Ramos (cell line): Measurements from ENCODE around the gene DUSP16.
"Not testable (repeated sequence)": the region's sequence is repeated elsewhere in the genome, so short reads cannot be mapped to it uniquely, and the experiment has no call there.

Experiments
- in situ Hi-C: fragments of 300-500 bp; cut with MboI; formaldehyde crosslinking; loops from one replicate; pipeline ENCODE4 v1.14.3; 2022; ENCODE audit warnings: low sequenced_read_pairs; ENCODE audit not compliant: unreplicated experiment

DUSP16 gene

GRCh38 chr12:12524128-12524527 lies 38.5 kb downstream of the DUSP16 start:
- in situ Hi-C loops, result no loop called here

- in situ Hi-C loops, result no loop called here
Observed at GRCh38 chr12:12523229-12523628, 39.4 kb downstream of the DUSP16 start.

- in situ Hi-C loops, result not testable (repeated sequence)
Observed at GRCh38 chr12:12522657-12523056, 40.0 kb downstream of the DUSP16 start.

DNA sequence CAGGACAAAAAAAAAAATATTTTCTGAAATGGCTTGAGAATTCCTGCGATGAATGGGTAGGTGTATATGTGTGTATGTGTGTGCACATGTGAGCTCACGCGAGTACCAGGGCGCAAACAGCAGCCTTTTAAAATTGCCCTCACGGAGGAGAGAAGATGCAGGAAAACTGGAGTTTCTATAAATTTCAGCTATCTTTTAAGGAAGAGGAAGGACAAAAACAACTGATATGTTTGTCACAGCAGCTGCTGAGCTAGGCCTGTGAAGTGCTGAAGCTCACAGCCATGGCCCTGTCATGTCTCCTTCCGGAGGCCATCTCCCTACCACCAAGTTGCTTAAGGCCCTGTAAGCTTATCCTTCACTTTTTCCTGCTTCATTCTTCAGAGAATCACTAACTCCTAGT lies 40.8 kb downstream of the DUSP16 start:
- in situ Hi-C loops, result no loop called here

DNA sequence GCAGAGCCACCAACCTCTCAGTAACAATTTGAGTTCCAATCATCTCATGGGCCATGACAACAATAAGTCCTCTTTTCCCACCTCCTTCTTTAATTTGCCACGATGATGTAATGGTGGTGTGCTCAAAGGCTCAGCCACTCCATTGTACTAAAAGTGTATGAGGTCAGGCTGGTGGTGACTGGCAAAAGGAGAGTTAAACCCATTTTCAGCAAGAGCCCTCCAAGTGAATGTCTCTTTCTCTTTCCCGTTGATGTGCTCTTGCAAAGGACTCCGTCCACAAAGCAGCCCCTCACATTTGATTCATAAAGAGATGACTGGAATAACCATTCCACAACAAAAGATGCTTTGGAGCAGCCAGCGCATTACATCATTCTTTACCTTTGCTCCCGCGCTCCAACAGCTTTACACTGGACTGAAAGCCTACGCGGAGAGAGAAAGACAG lies 41.6 kb downstream of the DUSP16 start:
- in situ Hi-C loops, result no loop called here

DNA sequence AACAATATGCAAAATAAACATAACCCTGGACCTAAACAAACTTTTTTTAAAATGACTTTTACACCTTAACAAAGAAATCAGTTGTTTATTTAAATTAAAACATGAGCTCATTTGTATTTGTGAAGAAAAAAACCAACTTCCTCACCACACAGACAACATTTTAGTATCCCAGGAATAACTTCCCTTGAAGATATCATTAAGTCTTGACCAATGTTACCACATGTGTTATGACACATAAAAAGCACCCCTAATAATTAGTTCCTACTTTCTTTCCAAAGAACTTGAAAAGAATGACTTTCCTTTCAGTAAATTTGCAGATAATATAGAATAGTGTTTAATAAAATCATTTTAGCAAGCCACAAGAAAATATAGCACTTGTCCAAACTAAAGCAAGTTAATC lies 42.4 kb downstream of the DUSP16 start:
- in situ Hi-C loops, result no loop called here

DNA sequence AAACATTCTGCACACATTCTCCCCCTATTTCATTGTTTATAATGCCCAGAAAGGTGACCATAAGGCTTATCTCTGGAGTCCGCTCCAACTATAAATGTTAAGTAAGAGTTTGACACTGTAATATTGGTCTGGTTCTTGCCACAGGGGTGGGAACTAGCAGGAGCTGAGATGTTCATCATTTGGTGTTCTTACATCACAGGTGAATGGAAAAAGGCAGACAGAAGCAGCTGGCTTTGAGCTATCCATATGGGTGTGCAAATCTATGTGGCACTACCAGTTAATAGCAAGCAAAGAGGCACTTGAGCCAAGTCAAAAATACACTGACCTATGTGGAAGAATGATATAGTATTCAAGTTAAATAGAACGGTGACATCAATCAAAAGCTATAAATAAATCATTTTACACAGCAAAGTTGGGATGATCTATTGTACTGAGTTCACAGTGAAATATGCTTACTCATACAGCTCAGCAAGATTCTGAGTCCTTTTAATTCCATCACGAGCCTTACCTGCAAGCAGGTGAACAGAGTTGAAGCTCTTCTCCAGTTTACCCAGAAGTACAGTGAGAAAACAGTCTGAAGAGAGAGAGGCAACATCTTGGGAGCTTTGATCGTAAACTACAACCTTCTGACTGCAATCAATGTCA lies 43.2 kb downstream of the DUSP16 start:
- in situ Hi-C loops, result no loop called here

DNA sequence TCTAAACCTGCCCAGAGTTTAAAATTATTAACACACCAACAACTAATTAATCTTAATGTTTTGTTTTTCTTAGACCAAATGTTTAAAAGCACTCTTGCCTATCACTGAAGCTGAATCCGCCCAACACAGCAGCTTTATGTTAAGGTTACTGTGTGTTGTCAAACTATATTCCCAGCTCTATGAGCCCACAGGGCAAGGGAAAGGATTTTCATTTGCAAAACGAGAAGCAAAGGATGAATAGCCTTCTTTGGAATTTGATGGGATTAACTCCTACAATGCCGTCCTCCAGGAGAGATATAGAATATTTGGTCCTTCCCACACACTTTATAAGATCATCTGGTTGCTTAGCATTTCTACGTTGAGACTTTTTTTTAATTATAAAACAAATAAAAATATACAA lies 43.7 kb downstream of the DUSP16 start:
- in situ Hi-C loops, result no loop called here

DNA sequence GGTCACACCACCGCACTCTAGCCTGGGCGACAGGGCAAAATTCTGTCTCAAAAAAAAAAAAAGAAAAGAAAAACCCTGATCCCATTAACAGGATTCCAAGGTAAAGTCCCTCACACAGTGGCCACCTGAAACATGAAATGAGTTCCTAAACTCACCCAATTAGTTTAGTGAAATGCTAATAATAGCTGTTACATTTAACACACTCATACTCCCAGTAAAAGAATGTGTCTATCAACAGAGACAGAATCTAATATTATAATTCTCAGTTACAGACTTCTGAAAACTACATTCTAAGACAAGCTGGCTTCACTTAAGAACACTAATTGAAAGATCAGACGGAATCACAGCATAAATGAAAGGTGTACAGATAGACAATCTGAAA lies 44.2 kb downstream of the DUSP16 start:
- in situ Hi-C loops, result no loop called here

DNA sequence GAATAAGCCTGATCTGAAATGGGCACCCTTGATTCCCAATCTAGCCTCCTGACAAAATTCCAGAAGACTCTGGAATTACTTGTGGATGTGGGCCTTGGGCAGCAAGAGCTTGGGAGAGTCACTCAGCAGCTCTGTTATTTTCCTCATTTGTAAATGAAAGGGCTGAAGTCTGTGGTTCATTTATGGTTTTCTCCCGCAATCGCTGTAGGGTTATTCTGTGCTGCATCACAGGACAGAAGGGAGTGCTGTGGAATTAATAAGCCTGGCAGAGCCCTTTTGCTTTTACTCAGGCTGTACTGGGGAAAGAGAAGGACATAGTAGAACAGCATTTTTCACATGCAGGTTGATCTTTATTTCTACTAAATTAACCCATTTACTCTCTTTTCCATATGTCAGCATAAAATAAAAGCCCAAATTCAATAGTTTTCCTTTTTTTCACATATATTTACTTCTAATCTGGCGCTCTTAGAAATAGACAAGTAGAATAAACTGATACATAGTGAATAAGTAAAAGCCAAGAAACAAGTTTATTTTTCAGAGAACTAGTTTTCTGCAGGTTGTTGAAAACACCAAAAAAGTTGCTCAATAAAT lies 49.2 kb downstream of the DUSP16 start:
- in situ Hi-C loops, result no loop called here

GRCh38 chr12:12511895-12512711 lies 50.6 kb downstream of the DUSP16 start:
- in situ Hi-C loops, result no loop called here

- in situ Hi-C loops, result no loop called here
Observed at GRCh38 chr12:12511021-12511783, 51.5 kb downstream of the DUSP16 start.

DNA sequence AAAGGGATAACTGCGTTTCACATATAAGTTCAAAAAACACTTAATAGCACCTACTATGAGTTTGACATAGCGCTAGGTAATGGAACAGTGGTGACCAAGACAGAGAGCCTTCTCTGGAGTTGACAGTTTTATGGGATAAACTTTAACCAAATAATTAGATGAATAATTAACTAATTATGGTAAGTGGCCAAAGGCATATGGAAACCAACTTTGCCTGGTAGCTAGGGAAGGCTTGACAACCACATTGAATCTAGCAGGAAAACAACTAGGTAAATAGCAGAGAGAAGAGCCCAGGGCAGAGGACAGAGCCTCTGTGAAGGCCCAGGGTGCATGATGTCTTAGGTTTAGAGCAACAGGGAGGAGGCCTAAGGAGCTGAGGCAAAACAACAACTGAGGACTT lies 52.1 kb downstream of the DUSP16 start:
- in situ Hi-C loops, result no loop called here

DNA sequence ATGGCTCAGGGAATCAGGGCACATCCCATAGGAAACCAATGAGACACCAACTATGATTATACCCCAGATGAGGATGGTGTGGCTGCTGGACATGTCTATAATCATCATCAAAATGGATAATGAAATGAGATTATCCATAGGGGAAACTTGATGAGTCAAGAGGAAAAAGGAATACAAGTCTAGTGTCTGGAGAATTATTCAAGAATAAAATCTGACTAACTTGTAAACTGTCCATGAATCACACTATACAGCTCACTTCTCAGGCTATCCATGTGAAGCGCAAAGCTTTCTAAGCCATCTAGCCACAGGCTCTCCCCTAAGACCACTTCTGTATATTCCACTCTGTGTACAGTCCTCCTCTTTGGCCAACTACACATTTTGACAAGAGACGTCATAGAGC lies 52.5 kb downstream of the DUSP16 start:
- in situ Hi-C loops, result no loop called here

- in situ Hi-C loops, result no loop called here
Observed at GRCh38 chr12:12508612-12509011, 54.1 kb downstream of the DUSP16 start.

DNA sequence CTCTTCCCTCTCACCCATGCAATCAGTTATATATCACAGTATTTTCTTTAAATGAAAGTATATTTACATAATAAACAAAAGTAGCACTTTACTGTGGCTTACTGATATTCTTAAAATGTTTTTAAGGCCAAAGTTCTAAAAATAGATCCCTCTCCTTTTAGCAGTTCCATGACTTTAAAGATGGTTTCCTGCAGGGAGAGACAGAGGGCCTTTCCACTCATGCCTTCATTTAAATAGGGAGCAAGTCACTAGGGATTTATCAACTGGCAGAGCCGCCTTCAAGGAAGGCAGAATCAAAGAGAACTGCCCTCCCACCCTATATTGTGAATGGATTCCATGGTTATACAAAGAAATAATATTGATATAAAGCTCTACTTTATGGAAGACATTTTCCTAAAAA lies 55.5 kb downstream of the DUSP16 start:
- in situ Hi-C loops, result no loop called here

- in situ Hi-C loops, result no loop called here
Observed at GRCh38 chr12:12506496-12506890, 56.2 kb downstream of the DUSP16 start.

DNA sequence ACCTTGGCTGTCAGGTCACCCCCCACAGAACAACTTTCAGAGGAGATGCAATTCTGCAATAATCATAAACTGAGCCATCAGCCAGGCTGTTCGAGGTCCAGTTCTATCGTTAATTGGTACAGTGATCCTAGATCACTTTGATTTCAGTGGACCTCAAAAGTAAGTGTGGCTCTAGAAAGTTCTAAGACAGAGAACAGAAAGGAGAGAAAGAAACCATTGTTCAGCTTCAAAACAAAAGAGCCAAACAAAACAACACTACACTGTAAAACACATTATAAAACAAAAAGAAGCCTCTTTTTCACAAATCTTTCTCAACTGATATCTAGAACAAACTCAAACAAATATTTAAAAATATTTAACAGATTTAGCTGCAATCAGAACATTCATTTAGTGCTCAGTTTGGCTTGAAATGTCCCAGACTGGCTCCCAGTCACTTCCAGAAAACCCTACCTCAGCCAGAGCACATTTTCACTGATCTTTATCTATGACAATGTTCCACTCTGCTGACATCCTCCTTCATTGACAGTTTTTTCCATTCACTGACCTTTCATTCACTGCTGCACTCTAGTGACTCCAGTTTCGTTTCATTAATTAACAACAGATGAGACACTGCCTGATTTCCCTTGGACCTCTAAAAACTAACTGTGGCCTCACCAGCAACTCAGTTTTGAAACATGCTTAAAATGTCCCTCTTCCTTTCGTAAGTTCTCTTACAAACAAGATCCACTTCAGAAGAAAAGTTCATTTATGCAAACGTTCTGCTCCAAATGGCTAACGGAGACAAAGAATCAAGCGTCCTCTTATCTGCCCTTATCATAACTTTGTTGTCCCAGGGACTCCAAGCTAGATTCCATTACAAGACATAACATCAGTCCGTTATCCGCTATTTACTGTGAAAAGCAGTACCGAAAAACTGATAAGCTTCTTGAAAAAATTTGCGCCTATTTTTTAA lies 56.8 kb downstream of the DUSP16 start:
- in situ Hi-C loops, result no loop called here

DNA sequence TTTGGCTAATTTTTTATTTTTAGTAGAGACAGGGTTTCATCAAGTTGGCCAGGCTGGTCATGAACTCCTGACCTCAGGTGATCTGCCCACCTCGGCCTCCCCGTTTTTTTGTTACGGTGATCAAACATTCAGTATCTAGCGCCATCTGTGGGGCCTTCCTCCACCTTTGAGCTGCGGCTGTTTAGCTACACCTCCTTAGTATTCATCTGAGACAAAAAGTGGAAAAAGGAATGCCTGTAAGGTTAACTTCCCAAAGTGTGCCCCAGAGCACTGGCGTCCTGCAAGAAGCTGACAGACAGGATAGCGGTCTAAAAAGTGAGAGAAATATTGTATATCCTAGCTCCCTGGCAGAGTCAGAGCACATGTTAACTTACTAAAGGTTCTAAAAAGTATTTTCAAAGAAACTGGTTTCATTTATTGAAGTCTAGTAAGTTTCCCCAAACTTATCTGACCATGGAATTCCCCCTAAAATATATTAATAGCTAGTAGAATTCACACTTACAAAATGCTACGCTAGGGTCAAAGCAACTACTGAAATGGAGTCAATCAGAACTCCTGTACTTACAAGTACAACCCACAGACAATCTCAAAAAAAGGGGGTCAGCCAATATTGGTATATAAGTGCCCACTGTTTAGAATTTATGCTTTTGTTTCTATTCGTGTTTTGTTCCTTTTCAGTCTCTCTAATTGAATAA lies 59.1 kb downstream of the DUSP16 start:
- in situ Hi-C loops, result no loop called here
